GM18505 (cell line): ENCODE results near the gene ACSS3.
"Not testable (repeated sequence)": the region's sequence is repeated elsewhere in the genome, so short reads cannot be mapped to it uniquely, and the experiment has no call there.

Experiments used
- ATAC-seq: cut with Tn5 transposase; IDR thresholded peaks from one replicate; pipeline ENCODE4 v1.9.1; 2021; ENCODE audit not compliant: unreplicated experiment
- POLR2A ChIP-seq: IDR thresholded peaks from 4 replicates; pipeline ENCODE4 v1.6.1; 2011; ENCODE audit warnings: borderline replicate concordance; ENCODE audit not compliant: insufficient read depth, insufficient read length; ENCODE audit errors: extremely low read depth

The ACSS3 gene

DNA sequence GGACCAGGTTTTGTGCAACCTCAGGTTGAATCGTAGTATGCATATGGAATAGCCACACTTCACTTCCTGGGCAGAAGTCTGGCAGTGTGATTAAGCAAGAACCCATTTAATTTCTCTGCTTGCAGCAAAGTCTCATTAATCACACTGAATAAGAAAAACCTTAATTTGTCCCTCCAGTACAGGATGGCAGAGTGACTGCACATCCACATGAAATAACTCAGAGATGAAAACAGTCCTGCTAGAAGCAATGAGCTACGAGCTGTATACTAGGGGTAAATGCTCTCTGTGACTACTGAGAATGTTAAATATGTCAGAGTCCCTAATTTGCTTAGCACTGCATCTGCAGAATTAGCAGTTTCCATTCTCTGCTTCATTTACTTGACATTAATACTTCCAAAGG is 88.9 kb downstream of the ACSS3 start:
- ATAC-seq, result no peak
- TF ChIP-seq POLR2A, result no peak

DNA sequence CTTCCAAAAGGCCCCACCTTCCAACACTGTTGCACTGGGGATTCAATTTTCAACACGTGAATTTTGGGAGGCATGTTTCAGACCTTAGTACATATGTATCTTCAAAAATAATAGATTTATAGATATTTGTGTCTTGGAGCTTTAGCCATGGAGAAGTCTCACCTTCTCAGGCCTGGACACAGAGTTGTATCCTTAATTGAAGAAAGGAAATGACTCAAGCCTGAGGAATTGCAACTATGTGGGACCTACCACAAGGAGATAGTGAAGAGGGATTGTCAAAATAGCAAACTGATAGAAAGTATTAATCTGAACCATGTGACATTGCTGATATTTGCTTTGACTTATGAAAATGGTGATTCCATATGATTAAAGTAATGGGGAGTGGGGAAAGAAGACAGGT is 89.8 kb downstream of the ACSS3 start:
- TF ChIP-seq POLR2A, result no peak
- ATAC-seq, result no peak

DNA sequence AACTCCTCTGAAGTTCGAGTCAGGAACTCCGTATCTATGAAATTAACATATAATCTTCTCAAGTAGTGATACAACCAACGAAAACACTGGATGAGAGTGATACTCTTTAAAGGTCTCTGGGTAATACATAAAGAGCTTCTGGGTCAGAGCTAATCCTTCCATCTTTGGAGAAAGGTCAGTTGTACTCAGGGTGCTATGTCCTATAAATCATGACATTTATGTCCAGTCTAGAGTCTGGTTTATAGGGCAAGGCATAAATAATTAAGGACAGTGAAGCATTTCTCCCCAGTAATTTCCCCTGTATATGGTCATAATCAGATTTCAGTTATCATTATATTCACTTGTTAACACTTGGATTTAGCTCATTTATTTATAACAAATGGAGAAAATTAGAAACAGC is 90.6 kb downstream of the ACSS3 start:
- no peak for ATAC-seq
- TF ChIP-seq POLR2A, result no peak

DNA sequence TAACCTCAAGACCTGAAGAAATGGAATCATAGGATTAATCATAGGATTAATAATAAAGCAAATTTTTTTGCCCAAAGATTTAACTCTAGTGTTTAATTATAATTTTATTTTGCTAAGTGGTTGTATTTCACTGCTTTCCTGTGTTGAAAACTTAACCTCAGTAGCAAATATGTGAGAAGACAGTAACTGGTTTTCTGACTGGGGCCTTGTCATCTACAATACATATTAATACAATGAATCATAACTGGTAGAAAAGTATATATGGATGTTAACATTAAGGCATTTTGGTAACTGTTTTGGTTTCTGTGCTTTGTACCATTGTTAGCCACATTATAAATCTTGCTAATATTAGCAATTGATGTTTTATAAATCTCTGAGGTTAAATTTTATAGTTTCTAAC is 92.2 kb downstream of the ACSS3 start:
- ATAC-seq, result no peak
- no peak for TF ChIP-seq POLR2A

DNA sequence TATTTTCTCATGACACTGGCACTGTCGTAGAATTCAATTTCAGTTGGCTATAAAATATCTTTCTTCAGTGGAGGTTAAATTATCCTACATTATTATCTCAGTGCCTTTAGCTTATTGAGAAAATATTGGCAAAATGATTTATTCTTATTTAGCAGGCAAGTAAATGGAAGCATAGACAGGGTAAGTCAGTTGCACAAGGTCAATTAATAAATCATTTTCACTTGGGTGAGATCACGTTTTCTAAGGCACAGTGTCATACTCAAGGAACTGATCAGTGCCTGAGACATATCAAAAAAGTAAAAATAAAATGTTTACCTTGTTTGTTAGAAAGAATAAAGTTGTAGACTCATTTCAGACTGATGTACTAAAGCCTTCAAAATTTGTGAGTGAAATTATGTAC is 95.0 kb downstream of the ACSS3 start:
- no peak for ATAC-seq

DNA sequence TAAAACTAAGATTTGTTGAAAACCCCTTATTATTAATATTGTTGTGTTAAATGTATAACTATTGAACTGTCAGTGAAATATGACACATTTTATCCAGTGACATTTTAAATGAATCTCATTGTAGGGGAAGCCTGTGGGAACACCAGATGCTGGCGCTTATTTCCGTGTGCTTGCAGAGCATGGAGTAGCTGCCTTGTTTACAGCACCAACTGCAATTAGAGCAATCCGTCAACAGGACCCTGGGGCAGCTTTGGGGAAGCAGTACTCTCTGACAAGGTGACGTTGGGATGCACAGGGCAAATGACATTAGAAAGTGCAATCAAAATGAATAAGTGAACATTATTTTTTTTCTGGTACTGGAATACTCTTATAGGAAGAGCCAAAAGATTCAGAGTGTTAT is 96.8 kb downstream of the ACSS3 start:
- TF ChIP-seq POLR2A, result no peak
- no peak for ATAC-seq

More for the DNA sequence above, 95.0 kb downstream of the ACSS3 start:
- no peak for TF ChIP-seq POLR2A

DNA sequence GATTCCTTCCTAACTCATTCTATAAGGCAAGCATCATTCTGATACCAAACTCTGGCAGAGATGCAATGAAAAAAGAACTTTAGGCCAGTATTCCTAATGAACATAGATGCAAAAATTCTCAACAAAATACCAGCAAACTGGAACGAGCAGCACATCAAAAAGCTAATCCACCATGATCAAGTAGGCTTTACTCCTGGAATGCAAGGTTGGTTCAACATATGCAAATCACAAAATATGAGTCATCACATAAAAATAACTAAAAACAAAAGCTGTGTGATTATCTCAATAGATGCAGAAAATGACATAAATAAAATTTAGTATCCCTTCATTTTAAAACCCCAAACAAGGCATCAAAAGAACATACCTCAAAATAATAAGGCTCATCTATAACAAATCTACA is 98.9 kb downstream of the ACSS3 start:
- TF ChIP-seq POLR2A, result no peak
- ATAC-seq, result no peak

DNA sequence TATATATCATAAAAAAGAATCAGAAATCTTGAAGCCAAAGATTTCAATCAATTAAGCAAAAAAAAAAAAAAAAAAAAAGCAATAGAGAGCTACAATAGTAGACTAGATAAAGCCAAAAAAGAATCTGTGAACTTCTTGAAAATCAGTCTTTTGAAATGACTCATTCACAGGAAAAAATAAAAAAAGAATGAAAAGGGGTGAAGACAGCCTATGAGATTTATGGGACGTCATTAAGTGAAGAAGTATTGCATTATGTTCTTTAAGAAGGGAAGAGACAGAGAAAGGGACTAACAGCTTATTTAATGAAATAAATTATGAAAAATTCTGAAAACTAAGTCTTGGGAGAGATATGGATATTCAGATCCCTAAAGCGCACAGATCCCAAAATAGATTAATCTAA is 103.8 kb downstream of the ACSS3 start:
- no peak for ATAC-seq
- no peak for TF ChIP-seq POLR2A

DNA sequence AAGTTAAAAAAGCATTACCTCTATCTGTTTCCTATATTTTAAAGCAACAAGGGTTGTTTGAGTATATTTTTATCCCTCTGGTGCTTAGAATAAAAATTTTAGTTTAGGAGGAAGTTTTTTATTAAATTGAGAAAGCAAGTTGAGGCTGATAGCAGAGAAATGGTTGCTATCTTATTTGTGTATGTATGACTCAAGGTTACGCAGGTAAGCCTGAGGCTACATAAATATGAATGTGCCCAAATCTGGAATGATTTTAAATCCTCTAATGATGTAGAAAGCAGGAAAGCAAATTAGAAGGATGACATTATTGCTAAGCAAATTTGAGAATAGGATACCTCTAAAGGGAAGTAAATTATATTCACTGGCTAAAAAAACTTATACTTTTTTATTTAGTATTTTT is 109.8 kb downstream of the ACSS3 start:
- no peak for TF ChIP-seq POLR2A
- ATAC-seq, result no peak

DNA sequence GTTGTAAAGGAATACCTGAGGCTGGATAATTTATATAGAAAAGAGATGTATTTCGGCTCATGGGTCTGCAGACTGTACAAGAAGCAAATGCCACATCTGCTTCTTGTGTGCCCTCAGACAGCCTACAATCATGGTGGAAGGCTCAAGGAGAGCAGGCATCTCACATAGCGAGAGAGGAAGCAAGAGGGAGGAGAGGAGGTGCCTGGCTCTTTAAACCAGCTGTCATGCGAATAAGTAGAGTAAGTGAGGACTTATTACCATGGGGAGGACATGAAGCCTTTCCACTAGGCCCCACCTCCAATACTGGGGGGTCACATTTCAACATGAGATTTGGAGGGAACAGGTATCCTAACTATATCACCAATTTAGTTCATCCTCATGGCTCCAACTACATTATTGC is 118.7 kb downstream of the ACSS3 start:
- ATAC-seq, result no peak
- TF ChIP-seq POLR2A, result no peak

DNA sequence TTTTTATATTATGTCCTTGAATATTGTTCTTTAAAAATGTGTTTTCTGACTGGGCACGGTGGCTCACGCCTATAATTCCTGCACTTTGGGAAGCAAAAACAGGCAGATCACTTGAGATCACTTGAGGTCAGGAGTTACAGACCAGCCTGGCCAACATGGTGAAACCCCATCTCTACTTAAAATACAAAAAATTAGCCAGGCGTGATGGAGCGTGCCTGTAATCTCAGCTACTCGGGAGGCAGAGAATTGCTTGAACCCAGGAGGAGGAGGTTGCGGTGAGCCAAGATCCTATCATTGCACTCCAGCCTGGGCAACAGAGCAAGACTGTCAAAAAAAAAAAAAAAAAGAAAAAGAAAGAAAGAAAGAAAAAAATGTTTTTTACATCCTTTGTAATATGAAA is 122.7 kb downstream of the ACSS3 start:
- ATAC-seq, result not testable (repeated sequence)

DNA sequence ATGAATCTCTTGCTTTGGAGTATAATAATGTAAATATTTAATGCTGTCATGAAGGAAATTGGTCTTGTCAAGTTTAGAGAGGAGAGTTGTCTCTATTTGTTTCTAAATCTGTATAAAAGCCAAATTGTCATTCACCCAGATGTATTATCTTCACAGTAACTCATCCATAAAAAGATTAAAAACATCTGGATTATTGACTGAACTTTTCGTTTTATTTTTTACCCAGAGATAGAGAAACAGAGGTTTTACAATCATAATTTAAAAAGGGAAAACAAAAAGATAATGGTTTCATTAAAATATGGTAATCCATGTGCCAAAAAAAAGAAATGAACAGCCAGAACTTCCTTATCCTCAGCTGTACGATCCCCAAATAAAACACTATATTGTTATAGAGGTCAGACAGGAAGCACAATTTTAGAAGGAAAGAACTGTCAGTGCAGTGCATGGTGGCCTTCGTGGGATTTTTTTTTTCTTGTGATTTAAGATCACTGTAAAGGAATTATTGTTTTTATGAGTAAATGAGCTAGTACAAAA is 125.9 kb downstream of the ACSS3 start:
- no peak for TF ChIP-seq POLR2A
- ATAC-seq, result no peak

DNA sequence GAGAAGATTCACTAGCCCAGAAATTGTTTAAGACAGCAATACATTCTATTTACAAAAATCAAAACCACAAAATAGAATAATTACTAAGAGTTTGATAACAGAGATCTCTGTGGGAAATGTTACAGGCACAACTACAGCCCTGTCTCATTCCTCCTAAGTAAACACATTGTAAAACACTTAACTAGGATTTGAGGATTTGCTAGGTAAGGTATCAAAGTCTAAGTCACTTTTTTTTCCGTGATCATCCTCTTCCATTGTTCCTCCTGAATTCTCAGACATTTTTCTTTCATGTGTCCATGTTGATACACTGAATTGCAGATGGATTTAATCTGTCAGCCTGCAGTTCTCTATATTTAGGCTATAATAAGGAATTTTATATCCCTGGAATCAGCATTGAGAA is 127.5 kb downstream of the ACSS3 start:
- no peak for TF ChIP-seq POLR2A
- ATAC-seq, result no peak

DNA sequence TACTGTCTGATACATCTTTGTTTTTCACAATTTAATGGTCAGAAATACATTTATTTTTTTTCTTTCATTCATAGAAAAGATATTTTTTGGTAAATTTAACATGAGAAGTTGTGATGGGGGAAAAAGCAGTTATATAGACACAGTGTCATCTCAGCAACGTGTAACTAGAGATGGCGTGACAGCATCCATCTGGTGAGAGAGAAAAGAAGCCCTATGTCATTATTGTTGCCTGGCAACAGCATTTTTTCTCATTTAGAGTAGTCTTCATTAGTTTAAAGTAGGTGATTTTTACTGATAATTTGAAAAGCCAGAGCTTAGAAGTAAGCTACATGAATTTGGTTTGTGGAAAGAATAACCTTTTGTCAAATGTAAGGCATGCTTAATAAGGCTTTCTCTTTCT is 128.6 kb downstream of the ACSS3 start:
- TF ChIP-seq POLR2A, result no peak
- ATAC-seq, result no peak

DNA sequence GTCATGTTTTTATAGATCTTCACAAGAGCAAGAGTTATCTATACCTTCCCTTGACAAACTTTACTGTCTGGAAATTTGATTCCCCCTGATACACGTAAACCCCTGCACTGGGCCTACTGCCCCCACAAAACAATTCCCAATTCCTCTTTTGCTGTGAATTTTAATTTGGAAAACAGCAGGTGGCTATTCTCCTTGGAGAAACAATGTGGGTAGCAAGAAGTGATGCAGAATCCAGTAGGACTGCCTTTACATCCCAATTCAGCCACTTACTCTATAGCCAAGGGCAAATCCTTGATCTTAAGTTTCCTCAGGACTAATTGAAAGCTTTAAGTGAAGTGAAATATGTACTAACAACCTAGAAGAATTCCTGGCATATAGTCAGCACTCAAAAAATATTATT is 129.3 kb downstream of the ACSS3 start:
- no peak for ATAC-seq
- TF ChIP-seq POLR2A, result no peak
